ENCODE results near the gene ATP5IF1.

ATP5IF1 gene

DNA sequence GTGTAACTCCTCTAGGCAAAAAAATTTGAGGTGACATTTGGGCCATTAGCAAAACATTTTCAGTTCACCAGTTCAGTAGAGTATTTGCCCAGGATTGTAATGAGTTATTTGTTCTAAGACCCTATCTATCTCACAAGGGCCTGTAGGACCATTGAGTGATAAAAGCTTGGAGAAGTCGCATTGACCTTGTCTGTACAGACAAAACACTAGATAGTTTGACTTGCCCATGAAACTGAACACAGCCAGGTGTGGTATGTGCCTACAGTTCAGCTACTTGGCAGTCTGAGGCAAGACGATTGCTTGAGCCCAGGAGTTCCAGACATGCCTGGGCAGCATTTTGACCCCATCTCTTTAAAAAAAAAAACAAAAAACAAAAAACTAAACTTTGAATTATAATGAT, 3.1 kb downstream of the ATP5IF1 start:
- no peak for DNase-seq

DNA sequence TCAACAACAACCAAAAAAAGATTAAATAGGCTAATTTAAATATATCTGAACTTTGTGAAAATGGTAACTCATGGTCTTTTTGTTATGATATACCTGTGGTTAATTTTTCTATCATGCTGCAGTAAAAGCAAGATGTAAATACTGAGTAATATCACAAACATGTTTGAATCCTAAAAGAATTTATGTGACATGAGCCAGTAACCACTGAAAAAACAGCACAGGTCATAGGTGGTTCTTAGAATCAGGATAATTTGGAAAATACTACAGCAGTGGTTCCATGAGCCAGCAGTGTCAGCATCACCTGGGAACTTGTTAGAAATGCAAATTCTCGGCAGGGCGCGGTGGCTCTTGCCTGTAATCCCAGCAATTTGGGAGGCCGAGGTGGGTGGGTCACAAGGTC, 4.1 kb downstream of the ATP5IF1 start:
- no peak for DNase-seq

DNA sequence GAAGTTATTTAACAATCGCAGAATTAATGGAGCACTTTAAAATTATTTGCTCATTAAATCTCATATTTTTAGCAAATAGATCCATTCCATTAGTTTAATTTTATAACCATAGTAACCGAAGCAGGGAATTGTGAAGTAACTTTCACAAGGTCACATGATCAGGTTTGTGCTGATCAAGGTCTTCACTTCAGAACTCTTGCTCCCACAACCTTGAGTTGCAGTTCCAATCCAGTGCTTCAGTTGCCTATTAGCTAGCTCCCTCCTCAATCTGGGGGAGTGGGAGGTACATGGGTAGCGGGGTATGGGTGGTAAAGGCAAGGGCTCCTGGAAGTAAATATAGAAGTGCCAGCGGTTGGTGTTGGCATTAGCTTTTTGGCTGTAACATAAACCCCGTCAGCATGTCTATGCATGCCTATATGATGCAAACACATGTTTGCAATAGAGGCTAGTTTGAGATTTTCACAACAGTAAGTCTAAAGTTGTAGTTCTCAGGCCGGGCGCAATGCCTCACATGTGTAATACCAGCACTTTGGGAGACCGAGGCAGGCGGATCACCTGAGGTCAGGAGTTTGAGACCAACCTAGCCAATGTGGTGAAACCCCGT, 5.8 kb downstream of the ATP5IF1 start:
- no peak for DNase-seq

DNA sequence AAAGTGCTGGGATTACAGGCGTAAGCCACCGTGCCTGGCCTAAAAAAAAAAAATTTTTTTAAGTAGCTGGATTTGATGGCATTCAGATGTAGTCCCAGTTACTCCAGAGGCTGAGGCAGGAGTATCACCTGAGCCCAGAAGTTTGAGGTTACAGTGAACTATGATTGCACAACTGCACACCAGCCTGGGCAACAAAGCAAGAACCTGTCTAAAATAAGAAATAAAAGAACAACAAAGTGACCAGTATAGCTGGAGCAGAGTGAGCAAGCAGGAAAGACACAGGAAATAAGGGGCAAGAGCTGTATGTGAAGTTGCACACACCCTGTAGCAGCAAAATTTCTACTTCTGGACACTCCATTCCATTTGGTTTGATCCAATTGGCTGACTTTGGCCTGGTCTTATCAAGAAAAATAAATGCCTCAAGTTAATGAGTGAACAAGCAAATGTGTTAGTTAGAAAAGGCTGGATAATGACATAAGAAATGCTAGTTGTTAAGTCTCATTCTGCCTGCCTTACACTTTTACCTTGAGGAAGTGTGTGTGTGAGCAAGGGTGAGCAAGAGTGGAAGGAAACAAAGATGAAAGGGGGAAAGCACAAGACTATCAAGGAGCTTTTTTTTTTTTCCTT, 7.9 kb downstream of the ATP5IF1 start:
- no peak for DNase-seq

DNA sequence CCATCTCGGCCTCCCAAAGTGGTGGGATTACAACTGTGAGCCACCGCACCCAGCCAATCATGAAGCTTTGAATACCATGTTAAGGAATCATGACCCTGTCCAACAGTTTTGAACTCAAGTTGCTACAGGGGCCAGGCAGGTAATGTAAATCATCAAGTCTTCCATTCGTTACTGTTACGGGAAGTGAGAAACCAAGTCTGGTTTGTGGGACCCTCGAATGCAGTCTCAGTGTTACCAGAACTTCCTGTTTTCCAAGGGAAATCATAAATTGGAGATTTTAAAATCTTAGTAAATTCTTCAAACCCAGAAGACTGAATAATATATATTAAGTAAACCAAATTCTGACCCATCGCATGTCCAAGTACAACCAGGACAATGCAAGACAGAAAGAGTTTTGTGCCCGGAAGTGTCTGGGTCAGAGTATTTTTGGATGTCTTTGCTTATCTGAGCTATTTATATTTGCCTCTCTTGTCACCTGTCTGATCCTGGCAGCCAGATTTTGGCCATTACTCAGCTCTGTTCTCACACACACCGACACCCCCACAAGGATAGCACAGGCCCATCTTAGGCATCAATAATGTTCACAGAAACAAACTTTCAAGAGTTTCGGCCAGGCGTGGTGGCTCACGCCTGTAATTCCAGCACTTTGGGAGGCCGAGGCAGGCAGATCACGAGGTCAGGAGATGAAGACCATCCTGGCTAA, 8.8 kb downstream of the ATP5IF1 start:
- no peak for DNase-seq

DNA sequence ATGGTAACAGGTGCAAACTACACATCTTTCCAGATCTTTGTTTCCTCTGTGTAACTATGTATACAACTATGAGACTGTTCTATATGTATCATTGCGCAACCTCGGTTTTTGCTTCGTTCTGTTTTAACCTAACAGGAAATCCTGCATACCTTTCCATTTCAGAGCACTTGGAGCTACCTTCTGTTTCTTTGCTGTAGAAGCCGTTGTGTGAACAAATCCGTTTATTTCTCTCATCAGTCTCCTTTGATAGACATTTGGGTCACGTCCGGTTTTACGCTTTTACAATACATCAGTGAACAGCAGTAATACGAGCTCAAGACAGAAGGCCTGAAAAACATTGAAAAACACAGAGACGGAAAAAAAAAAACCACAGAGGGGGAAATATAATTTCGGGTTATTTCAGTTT, 10.5 kb downstream of the ATP5IF1 start:
- no peak for DNase-seq

DNA sequence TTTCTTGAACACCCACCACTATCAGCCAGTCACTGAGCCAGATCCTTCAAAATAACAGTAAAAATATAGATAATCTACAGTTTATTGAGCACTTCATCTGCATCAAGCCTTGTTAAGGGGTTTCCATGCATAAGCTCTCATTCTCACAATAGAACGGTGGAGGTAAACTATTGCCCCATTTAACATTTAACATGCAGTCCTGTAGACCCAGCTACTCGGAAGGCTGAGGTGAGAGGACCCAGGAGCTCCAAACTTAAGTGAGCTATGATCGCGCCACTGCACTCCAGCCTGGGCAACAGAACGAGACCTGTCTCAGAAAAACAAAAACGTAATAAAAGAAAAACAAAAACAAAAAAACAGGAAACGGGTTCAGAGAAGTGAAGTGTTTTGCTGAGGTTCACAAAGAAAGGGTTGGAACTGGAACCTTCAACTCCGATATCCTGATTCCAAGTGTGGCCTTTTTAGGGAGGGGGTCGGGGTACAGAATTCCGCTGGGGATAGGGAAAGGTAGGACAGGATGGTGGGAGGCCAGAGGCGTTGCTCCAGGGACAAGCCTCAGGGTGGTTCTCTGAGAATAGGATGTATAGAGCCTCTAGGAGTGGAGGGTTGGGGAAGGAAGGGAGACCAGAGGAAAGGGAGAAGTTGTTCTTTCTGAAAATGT, 11.8 kb downstream of the ATP5IF1 start:
- DNase-seq, result no peak

DNA sequence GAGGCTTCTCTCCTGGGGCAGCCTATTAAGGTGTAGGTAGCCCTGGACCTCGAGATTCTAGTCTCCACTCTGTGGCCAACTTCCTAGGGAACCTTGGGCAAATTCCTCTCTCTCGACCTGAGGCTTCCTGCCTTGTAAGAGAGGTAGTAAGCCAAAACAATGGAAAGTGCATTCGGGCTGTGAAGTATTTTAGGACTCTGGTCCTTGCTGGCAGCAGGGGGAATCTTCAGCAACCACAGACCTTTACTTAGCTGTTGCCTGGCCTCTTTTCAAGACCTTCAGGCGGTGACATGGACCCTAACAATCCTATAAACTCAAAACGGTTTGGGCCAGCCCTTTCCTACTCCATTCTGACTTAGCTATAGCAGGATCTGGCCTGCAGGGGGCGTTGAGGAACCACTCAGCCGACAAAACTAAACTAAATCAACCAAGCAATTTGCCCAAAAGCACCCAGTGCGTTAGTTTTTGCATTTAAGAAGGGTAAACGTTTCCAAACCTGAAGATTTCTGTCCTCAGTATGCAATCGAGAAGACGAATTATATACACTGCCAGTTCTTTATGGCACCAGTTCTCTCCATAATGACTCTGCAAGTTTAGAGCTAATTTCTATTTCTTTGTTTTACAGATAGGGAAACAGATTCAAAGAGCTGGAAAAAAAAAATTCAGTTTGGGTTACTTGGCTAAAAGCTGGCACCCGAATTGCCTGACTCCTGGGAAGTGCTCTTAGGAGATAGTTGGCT, 12.5 kb downstream of the ATP5IF1 start:
- DNase-seq, result peak; percentile 78

DNA sequence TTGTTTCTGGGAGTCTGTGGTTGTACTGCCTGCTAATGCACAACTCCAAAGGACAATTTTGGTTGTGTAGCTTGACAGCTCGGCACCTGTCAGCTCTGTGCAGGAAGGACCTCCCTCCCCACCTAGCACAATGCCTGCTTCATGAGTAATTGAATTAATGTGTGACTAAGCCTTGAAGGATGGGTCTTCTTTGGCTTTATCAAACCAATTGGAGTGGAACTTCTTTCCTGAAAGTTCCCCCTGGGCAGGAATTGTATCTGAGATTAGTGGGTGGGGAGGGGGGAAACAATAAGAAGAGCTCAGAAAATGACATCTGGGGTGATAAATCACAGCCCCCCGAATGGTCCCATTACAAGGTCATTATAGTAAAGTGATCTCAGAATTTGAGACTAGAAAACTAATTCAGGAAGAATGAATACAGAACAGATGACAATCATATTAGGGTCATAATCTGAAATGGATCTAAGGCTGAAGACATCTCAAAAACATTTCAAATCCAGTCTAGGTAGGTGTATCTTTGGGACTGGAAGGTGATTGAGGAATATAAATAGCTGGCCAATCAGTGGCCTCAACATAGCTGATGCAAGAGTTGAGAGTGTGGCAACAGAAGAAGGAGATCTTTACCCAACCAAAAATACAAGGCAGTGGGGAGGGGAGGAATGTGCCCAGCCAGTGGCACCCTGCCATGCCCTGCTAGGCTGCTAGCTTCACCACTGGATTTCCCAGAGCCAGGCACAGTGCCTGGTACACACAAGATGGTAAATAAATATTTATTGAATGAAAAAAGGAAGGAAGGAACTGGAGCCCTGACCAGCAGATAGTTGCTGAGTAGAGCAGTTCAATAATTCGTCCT, 13.3 kb downstream of the ATP5IF1 start:
- DNase-seq, result peak; percentile 47

DNA sequence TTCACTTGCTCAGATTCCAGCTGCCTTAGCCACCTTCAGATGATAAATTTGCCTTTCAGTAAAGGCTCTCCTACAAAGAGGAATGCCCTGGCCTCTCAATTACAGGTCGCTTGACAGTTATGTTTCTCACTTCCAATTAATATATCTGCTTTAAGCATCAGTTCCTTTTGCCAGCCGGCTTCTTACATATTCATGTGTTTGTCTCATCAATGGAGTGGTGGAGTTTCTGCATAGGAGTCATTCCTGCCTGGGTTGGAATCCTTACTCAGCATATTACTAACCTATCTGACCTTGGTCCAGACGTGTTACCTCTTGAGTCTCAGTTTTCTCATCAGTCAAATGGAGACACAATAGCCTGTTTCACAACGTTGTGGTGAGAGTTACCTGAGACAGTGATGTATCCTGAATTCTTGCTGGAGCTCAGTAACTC, 14.0 kb downstream of the ATP5IF1 start:
- no peak for DNase-seq

DNA sequence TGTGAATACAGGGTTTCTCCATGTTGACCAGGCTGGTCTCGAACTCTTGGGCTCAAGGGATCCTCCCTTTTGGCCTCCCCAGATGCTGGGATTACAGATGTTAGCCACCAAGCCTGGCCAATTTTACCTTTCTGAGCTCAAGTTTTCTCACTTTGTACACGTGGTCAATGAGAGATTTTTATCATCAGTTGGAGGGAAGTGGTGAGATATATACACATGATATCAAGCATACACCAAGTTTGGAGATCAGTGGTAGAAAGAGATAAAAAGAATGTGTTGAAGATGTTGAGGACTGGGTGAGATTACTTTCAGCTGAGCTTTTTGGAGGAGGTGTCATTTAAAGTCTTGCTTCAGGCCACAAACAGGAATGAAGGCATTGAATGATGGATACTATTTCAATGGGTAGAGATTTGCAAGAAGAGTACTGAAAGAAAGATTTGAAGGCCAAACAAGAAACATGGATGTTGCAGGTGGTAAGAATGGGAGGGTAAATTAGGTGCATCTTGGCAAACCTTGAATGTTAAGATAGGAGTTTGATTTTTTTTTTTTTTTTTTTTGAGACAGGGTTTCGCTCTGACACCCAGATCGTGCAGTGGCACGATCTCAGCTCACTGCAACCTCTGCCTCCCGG, 20.4 kb downstream of the ATP5IF1 start:
- DNase-seq, result no peak

DNA sequence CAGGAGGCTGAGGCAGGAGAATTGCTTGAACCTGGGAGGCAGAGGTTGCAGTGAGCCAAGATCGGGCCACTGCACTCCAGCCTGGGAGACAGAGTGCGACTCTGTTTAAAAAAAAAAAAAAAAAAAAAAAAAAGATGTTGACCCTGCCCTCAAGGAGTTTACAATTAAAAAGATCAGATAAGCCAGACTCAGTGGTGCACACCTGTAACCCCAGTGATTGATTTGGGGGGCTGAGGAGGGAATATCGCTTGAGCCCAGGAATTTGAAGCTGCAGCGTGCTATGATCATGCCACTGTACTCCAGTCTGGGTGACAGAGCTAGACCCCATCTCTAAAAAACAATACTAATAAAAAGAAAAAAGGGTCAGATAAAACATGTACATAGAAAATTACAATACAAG, 21.8 kb downstream of the ATP5IF1 start:
- no peak for DNase-seq

DNA sequence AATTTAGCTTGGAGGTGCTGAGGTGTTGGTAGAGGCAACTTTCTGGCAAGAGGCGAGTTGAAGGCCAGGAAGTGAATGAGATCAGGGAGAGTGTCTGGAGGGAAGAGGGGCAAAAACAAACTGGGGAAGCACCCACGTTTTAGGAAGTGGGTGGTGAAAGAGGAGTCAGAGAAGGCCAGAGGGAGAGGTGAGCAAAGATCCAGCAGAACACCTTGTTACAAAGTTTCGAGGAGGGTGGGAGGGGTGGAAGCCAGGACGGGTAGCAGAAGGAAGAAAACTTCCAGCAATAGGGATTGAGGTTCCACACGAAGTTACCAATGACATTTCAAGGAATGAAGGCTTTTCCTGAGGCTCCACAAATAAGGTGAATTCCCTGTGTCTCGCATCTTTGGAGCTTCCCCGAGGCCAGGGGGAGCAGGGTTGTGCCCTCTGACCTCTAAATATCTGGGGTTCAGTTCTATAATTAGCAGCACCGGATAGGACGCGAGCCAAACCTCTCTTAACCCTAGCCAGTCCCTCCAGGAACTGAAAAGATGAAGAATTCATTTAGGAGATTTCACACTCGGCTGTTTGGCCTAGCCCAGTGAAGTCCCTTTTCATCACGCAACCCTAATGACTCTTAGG, 22.8 kb downstream of the ATP5IF1 start:
- no peak for DNase-seq

DNA sequence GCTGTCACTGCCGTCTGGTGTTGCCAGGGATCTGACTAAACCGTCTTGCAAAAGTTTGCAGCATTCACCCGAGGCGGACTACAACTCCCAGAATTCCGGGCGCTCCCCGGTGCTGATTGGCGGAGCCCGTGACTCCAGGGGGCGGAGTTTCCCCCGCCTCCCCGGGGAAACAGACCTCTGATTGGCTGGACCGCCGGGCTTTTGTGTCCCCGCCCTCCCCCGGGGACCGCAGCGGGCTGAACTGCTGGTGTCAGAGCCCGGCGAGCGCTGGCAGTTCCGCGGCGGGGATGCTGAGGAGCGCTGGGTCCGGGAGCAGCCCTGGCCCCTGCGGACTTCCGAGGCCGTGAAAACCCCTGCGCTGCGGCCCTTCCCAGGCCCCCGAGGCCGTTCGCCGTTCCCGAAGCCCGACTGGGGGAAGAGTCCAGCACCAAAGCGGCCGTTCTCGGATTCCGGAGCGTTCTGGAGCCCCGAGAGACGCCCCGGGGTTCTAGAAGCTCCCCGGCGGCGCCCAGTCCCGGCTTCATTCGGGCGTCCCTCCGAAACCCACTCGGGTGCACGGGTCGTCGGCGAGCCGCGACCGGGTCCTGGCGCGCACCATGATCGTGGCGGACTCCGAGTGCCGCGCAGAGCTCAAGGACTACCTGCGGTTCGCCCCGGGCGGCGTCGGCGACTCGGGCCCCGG, 23.5 kb downstream of the ATP5IF1 start, which contains the start of gene SESN2:
Gene SESN2 (plus strand): TSS at position 267 of the 682 bp plus-strand sequence. CDS start 330 bp downstream, at position 597.
- peak; percentile 100 for DNase-seq

DNA sequence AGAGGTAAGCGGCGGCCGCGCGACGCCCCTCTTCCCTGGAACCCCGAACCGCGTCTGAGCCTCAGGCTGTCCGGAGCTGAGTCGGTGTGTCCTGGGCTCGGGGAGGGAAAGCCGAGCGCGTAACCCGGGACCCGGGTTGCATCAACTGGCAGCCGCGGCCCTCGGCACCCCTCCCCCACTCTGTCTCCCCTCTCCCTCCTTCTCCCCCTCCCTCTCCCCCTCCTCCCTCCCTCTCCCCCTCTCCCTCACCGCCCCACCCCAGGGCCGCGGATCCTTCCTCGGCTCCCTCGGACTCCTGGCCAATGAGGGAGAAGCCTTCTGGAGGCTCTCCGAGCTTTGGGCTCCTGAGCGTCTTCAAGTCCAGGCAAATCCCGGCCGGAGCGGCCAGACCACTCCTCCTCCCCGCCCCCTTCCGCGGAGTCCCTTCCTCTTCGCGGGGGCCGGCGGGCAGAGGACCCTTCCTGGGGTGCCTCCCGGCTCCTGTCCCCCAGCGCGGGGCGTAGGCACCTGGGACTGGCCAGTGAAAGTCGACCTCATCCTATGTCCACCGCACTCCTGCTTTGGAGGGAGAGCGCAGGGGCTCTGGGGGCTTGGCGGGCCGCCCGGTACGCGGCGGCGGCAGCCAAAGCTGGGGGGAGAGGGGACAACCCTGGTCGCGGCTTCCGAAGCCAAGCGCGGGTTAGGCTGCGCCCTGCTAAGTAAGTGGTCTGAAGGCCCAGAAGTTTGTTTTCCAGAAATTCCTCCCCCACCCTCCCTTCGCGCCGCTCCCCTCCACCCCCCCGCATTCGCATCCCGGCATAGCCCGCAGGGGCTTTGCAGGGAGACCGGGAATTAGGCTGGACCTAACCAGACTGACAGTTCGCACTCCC, 24.2 kb downstream of the ATP5IF1 start:
- DNase-seq, result peak; percentile 30

DNA sequence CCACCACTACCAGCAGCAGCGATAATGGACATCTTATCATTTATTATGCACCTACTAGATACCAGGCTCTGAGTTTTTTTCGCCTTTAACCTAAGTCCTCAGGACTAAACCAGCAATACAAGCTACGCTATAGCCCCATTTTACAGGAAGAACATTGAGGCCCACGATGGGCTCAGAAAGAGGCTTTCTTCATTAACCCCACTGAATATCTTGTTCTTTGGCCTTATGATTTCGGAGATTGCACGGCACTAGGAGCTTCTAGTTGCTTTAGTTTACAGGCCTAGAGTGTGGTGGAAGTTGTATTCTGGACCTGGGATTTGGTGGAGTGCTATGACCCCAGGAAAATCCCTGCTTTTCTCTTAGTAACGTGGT, 24.9 kb downstream of the ATP5IF1 start:
- DNase-seq, result no peak

DNA sequence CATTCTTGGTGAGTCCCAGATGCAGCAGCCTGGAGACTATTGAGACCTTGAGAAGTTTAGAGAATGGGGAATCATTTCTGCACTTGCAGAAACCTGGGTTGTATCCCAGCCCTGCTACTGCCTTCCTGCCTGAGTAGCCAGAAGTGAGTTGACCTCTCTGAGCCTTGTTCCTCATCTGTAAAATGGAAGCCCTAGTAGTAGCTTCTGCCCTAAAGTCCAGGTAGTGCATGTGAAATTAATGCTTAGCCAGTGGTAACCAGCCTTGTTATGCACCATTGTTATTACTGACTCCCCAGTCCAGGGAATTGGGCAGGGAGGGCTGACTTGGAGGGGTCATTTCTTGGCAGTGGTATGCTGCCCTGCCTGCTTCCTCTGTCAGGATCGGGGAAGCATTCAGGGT, 29.0 kb downstream of the ATP5IF1 start:
- no peak for DNase-seq

DNA sequence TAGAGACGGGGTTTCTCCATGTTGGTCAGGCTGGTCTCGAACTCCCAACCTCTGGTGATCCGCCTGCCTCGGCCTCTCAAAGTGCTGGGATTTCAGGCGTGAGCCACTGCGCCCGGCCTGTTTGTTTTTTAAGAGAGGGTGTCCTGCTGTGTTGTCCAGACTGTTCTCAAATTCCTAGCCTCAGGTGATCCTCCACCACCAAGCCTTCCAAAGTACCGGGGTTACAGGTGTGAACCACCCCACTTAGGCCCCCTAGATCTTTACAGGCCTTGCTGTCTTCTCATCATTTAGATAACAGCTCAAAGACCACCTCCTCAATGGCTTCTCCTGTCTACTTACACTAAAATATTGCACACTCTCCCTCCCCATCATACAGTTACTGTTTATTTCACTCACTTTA, 29.7 kb downstream of the ATP5IF1 start:
- no peak for DNase-seq

DNA sequence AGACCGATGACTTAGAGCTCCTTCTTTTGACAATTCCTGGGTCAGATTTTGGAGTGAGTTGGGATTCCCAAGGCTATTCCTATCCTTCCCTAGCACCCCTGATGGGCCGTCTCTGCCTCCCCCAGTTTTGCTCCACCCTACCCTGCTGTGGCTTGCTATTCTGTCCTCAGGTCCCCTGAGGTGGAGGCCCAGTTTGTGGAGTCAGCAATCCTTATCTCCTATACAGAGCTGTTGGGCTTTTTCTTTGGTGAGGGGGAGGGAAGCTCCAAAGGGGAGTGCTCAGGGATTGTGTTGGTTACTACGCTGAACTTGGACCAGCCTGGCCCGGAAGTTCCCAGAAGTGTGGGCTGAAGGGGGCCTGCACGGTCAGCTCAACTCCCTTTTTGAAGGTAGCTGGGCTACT, 31.0 kb downstream of the ATP5IF1 start:
- DNase-seq, result no peak
